Mesodermal cell (in vitro differentiated cells): ENCODE measurements around the gene HOXB4.

Experiments used
- H3K27ac ChIP-seq: 2 replicates; pipeline ENCODE4 v1.7.0; 2013; ENCODE audit warnings: mild to moderate bottlenecking, low read depth, low read length, moderate library complexity; ENCODE audit not compliant: severe bottlenecking
- H3K36me3 ChIP-seq: 2 replicates; pipeline ENCODE4 v1.7.1; 2013; ENCODE audit warnings: mild to moderate bottlenecking, low read length, moderate library complexity; ENCODE audit not compliant: control insufficient read depth, insufficient read depth
- H3K4me1 ChIP-seq: one replicate; pipeline ENCODE4 v1.7.1; 2013; ENCODE audit warnings: mild to moderate bottlenecking, low read length; ENCODE audit not compliant: insufficient read depth, control insufficient read depth, poor library complexity, severe bottlenecking
- H3K4me3 ChIP-seq: 2 replicates; pipeline ENCODE4 v1.7.0; 2013; ENCODE audit warnings: low read length, control low read depth, mild to moderate bottlenecking; ENCODE audit not compliant: insufficient read depth, poor library complexity, severe bottlenecking; ENCODE audit errors: extremely low read depth
- H3K9me3 ChIP-seq: 2 replicates; pipeline ENCODE4 v1.7.1; 2013; ENCODE audit warnings: mild to moderate bottlenecking, low read length, moderate library complexity; ENCODE audit not compliant: control insufficient read depth
- WGBS, 2 experiments: methylation state at CpG; one replicate each; pipeline ENCODE4 v1.1.5; 2013; ENCODE audit warnings: missing lambda C conversion rate in 2 of 2; ENCODE audit not compliant: insufficient coverage in 2 of 2; 5-methylcytosine and 5-hydroxymethylcytosine counted together

HOXB4 gene

GRCh38 chr17:48612854-48613691 lies 34.9 kb upstream of the HOXB4 start:
- Histone ChIP-seq H3K9me3 (no peaks in the 10 kb centered on the region), H3K36me3 (no peaks in the 10 kb centered on the region), H3K27ac (peak overlapping the region; percentile 83), H3K4me1 (peaks cover 18% of the 10 kb centered on the region), H3K4me3 (peak overlapping the region; percentile 45)
- WGBS, 2 experiments = 1% methylated on average over 38 to 51 of the region's 67 CpGs

- H3K4me1 ChIP-seq = peaks cover 18% of the 10 kb centered on the region
- H3K27ac ChIP-seq = peak overlapping the region; percentile 83
- no peaks in the 10 kb centered on the region for H3K9me3 ChIP-seq
- no peaks in the 10 kb centered on the region for H3K36me3 ChIP-seq
- H3K4me3 ChIP-seq = peak overlapping the region; percentile 45
- 0 to 1% methylated on average over 12 of the region's 15 CpGs for WGBS, 2 experiments
These were observed 34.3 kb upstream of the HOXB4 start for GRCh38 chr17:48612456-48612853.

DNA sequence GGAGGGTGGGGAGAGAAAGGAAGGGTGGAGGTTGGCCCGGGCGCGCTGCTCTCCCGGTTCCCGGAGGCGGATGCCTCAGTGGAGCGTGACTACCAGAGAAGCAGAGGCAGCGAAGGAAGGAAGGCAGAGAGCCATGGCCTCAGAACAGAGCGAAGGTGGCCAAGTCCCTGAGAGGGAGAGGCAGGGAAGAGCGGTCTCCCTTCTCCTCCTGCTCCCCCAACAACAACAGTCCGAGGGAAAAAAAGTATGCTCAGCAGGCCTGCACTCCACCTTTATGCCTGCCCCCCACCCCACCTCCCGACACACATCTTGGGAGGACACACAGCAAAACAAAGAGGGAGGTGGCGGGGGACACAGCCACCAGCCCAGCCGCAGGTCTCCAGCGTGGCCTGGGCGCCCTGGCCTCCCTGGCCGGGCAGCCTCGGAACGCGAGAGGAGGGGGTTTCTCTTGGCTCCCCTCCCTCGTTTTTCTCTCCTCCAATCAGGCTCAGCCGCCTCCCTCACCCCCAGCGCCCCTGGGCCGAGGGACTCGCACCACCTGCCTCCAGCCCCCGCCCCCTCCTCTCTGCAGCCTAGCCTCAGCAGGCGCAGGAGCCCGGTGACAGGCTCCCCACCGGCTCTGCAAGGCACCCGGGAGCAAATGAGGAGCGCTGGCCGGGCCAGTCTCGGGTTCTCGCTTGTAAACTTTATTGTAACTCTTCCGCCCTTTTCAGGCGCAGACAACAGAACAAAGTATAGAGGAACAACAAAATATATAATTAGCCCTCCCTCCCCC lies 33.7 kb upstream of the HOXB4 start:
- Histone ChIP-seq H3K27ac (peak overlapping the region; percentile 83), H3K9me3 (no peaks in the 10 kb centered on the region), H3K4me1 (peaks cover 18% of the 10 kb centered on the region), H3K4me3 (peak overlapping the region; percentile 45), H3K36me3 (no peaks in the 10 kb centered on the region)
- 3 to 4% methylated on average over 13 to 21 of the region's 36 CpGs for WGBS, 2 experiments

DNA sequence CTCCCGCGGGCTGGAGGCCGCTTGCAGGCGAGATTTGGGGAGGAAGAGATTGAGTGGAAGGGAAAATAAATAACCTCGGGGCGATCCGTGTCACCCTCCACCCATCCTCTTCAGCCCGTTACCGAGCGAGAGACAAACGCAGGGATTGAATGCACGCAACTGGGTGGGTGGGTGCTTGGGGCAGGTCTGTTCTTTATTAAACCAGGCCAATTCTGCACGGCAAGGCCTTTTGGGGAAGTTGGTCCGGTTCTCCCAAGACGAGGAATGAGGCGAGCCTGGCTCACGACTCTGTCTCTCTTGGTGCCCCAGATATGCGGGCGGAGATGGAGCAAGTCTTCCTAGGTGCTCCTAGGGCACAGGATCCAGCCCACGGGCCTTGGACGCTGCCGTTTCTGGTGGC lies 33.1 kb upstream of the HOXB4 start:
- Histone ChIP-seq H3K4me1 (peaks cover 18% of the 10 kb centered on the region), H3K9me3 (no peaks in the 10 kb centered on the region), H3K4me3 (peak overlapping the region; percentile 45), H3K27ac (peak overlapping the region; percentile 83), H3K36me3 (no peaks in the 10 kb centered on the region)
- 6 to 8% methylated on average over 11 to 17 of the region's 22 CpGs for WGBS, 2 experiments

DNA sequence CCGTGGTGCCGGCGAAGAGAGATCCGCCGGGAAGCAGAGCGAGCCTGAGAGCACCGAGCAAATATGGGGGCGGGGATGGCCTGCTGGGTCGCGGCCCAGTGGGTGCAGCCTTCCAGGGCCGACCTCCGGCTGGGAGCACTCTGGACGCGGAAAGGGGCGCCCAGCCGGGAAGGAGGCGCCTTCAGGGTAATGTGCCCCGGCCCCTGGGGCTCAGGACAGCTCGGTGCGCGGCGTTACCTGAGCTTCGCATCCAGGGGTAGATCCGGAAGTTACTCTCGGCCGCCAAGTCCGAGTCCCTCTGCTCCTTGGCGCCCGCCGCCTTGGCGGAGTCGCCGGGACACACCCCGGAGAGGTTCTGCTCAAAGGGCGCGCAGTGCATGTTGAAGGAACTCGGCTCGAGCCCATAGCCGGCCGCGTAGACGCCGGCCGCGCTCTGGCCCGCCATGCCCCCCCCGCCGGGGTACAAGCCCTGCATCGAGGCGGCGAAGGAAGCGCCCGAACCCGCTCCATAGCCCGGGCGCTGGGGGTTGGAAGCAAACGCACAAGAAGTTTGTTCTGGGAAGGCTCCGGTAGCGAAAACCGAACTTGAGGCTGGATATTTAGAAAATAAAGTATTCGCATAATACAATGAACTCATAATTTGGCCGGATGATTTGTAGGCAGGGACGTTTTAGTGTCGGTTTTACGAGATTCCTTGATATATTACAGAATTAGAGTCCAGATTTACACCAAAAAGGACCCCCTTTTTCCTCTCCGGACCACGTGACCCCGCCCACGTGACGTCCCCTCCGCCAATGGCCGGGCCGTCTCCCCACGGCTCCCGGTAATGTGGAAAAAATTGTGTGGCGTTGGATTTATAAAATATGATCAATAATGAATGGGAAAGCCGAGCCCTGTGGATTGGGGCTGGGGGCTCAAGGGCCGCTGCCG lies 32.4 kb upstream of the HOXB4 start, which contains the start of gene HOXB7:
Gene HOXB7, minus strand, starts transcription at position 736 of the 930 bp plus-strand sequence. Its CDS starts 99 bp downstream, at position 637.
- no peaks in the 10 kb centered on the region for H3K9me3 ChIP-seq
- H3K4me3 ChIP-seq = peak within 1 kb of the TSS; percentile 45
- WGBS, 2 experiments = 1 to 3% methylated on average over 49 to 57 of the region's 79 CpGs
- peaks cover 18% of the 10 kb centered on the region for H3K4me1 ChIP-seq
- H3K36me3 ChIP-seq = no peaks in the 10 kb centered on the region
- H3K27ac ChIP-seq = peak within 1 kb of the TSS; percentile 83

DNA sequence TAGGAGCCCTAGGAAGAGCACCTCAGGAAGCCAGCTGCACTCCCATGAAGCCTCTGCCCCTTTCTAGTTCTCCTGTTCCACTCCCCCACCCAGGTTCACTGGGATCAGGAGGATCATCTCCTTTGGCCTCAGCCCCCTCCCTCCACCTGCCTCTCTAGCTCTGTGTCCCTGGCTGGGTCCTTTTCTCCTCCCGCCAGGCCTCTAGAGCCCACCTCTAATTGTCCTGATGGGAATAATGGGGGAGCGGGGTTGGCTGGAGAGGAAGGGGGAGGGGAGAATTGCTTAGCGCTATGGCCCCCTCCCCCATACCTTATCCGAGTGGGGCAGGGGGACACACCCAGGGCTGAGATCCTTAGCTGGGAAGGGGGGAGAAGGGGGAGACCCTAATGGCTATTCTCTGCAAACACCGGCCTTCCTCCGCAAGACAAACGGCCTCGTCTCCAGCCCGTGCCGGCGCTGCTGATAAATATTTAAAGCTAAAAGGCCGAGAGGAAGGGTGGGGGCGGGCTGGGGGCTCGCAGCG lies 31.7 kb upstream of the HOXB4 start:
- peak overlapping the region; percentile 45 for H3K4me3 ChIP-seq
- 0% methylated on average over 11 of the region's 15 CpGs; no CpG with 5 or more reads in 1 of the 2 experiments for WGBS, 2 experiments
- H3K4me1 ChIP-seq = peaks cover 18% of the 10 kb centered on the region
- H3K36me3 ChIP-seq = no peaks in the 10 kb centered on the region
- H3K9me3 ChIP-seq = no peaks in the 10 kb centered on the region
- H3K27ac ChIP-seq = peak overlapping the region; percentile 83

- Histone ChIP-seq H3K27ac (peak overlapping the region; percentile 83), H3K4me3 (no peak overlapping the region), H3K9me3 (no peaks in the 10 kb centered on the region), H3K36me3 (no peaks in the 10 kb centered on the region), H3K4me1 (peaks cover 18% of the 10 kb centered on the region)
These were observed 30.9 kb upstream of the HOXB4 start for GRCh38 chr17:48609033-48609432.

DNA sequence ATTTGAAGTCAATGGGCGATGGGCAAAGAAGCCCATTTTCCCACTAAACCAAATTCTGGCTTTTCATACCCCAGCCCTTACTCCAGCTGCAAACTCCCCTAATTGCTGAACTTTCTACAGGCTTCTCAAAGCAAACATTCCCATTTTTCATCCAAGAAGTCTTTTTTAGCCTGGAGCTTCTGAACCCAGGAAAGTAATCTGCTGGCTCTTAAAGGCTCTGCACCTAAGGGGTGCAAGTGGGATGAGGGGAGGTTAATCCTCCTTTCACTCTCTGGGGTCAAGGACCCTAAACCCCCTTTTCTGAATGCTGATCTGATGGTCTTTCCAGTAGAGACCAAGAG lies 30.3 kb upstream of the HOXB4 start:
- peaks cover 18% of the 10 kb centered on the region for H3K4me1 ChIP-seq
- 100% methylated on average over 1 of the region's 1 CpG; no CpG with 5 or more reads in 1 of the 2 experiments for WGBS, 2 experiments
- H3K27ac ChIP-seq = peak overlapping the region; percentile 83
- H3K9me3 ChIP-seq = no peaks in the 10 kb centered on the region
- no peaks in the 10 kb centered on the region for H3K36me3 ChIP-seq
- no peak overlapping the region for H3K4me3 ChIP-seq

DNA sequence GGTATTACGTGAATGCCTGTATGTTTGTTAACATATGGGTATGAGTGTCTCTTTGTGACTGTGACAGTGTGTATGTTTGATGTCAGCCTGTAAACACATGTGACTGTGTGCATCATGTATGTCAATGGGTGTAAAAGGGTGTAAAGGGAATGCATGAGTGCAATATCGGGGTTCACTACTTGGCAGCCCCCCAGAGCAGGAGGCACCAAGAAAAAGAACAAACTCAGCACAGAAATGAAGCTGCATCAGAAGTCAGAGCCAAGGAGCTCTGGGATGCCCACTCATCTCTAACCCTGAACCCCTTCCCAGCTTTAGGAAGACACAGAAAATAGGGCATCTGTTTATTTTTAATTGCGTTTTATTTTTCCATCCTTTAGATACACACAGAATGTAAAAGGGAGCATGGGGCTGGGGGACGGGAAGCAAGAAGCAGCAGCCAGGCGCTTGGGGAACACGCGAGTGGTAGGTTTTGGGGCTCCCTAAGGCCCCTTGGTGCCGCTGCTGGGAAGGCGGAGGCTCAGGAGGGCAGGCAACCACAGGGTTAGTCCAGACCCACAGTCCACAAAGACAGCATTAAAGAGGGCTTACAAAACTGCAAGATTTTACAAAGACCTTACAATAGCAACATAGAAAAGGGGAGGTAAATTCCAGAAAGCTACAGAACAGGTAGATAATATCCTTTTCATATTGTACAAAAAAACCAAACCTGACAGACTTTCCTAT lies 28.9 kb upstream of the HOXB4 start:
- H3K36me3 ChIP-seq = no peaks in the 10 kb centered on the region
- peaks cover 18% of the 10 kb centered on the region for H3K4me1 ChIP-seq
- no peak overlapping the region for H3K4me3 ChIP-seq
- no peaks in the 10 kb centered on the region for H3K9me3 ChIP-seq
- peak overlapping the region; percentile 73 for H3K27ac ChIP-seq
- 21 to 41% methylated on average over 5 to 6 of the region's 9 CpGs for WGBS, 2 experiments
